GM12878 (cell line): ENCODE measurements around the gene VSTM2L. TPM values are rescaled to one million over a fixed set of nuclear protein-coding genes. Genes with fewer than 3 reads are reported as not detected.

Experiments used
- ATAC-seq: fragments of 200-7000 bp; cut with Tn5 transposase; 3 replicates; pipeline ENCODE4 v1.9.1; 2020; ENCODE audit warnings: mild to moderate bottlenecking, moderate library complexity
- BruUV-seq: library from RNA; stranded (reverse); fragments of 400-500 nt; replicated peaks from 2 replicates; lab custom pipeline; 2021; lab: Mats Ljungman, UMichigan
- CTCF ChIA-PET: fragments of 300-600 bp; sonication (Branson Sonifier 250); formaldehyde crosslinking; extraction: SDS; loops from one replicate; lab custom pipeline; 2021; ENCODE audit warnings: inconsistent platforms; lab: Yijun Ruan, JAX
- POLR2A ChIA-PET: fragments of 350-600 bp; formaldehyde crosslinking; extraction: SDS; loops from one replicate; lab custom pipeline; 2021; ENCODE audit warnings: inconsistent platforms; lab: Charles Lee
- RAD21 ChIA-PET: fragments of 300-600 bp; sonication (Branson Sonifier 250); formaldehyde crosslinking; loops from one replicate; lab custom pipeline; 2023; ENCODE audit warnings: antibody characterized with exemption; ENCODE audit not compliant: unreplicated experiment; lab: Charles Lee
- SMC1A ChIA-PET: fragments of 300-600 bp; sonication (Branson Sonifier 250); formaldehyde crosslinking; loops from one replicate; lab custom pipeline; 2023; ENCODE audit not compliant: unreplicated experiment, uncharacterized antibody; lab: Charles Lee
- DNase-seq: peaks from one replicate; pipeline ENCODE4 v3.0.0-alpha.2; 2011; ENCODE audit warnings: low read depth, low spot score
- FAIRE-seq: peaks from 3 replicates; lab custom pipeline; 2011; peaks lifted over from hg19 to GRCh38; lab: Jason Lieb, UNC
- H2AFZ ChIP-seq: 2 replicates; pipeline ENCODE4 v1.6.0; 2011; ENCODE audit warnings: low read depth, low read length, control low read depth; ENCODE audit not compliant: control insufficient read depth
- H3K27ac ChIP-seq: 2 replicates; pipeline ENCODE4 v1.5.1; 2011; ENCODE audit warnings: control low read depth; ENCODE audit not compliant: control insufficient read depth, insufficient read depth
- H3K27me3 ChIP-seq, 2 experiments: replicated peaks in 1 of 2; 2 replicates each; pipeline versions ENCODE4 v1.6.0 to v1.6.1; 2011; ENCODE audit warnings: low read length in 1 of 2; ENCODE audit not compliant: control insufficient read depth in 2 of 2, insufficient read depth in 2 of 2
- H3K36me3 ChIP-seq, 2 experiments: 2 replicates each; pipeline ENCODE4 v1.5.1; 2011; ENCODE audit warnings: low read length in 1 of 2; ENCODE audit not compliant: control insufficient read depth in 2 of 2, insufficient read depth in 2 of 2
- H3K4me1 ChIP-seq: 2 replicates; pipeline ENCODE4 v1.6.1; 2011; ENCODE audit warnings: mild to moderate bottlenecking, low read length, moderate library complexity, mixed read lengths; ENCODE audit not compliant: control insufficient read depth, insufficient read depth
- H3K4me2 ChIP-seq: 2 replicates; pipeline ENCODE4 v1.6.0; 2011; ENCODE audit warnings: control low read depth; ENCODE audit not compliant: control insufficient read depth, insufficient read depth
- H3K4me3 ChIP-seq: fragments of 200-600 bp; sonication (generic); 2 replicates; pipeline ENCODE4 v1.5.1; 2016
- H3K79me2 ChIP-seq: 2 replicates; pipeline ENCODE4 v1.6.0; 2011; ENCODE audit warnings: low read length; ENCODE audit not compliant: control insufficient read depth, insufficient read depth
- H3K9ac ChIP-seq: 2 replicates; pipeline ENCODE4 v1.8.0; 2011; ENCODE audit warnings: low read length, control low read depth, mixed read lengths; ENCODE audit not compliant: control insufficient read depth, insufficient read depth
- H3K9me3 ChIP-seq: replicated peaks from 3 replicates; pipeline ENCODE4 v1.5.1; 2011; ENCODE audit warnings: mild to moderate bottlenecking, low read length; ENCODE audit not compliant: control insufficient read depth, insufficient read depth
- H4K20me1 ChIP-seq: 2 replicates; pipeline ENCODE4 v1.6.0; 2011; ENCODE audit not compliant: control insufficient read depth, insufficient read depth
- BHLHE40 ChIP-seq, 2 experiments: fragments of 450-650 bp in 1 of 2; IDR thresholded peaks; 2 replicates each; pipeline ENCODE4 v1.6.1; 2011 to 2017; ENCODE audit warnings: low read depth in 2 of 2, borderline replicate concordance in 1 of 2, improper control_type of control experiment in 1 of 2, low read length in 1 of 2, mild to moderate bottlenecking in 1 of 2
- BRCA1 ChIP-seq: IDR thresholded peaks from 2 replicates; pipeline ENCODE4 v1.6.1; 2011; ENCODE audit warnings: low read depth, low read length, improper control_type of control experiment
- E4F1 ChIP-seq: fragments of 450-650 bp; IDR thresholded peaks from 2 replicates; pipeline ENCODE4 v1.6.1; 2018; ENCODE audit warnings: borderline replicate concordance, mild to moderate bottlenecking; ENCODE audit not compliant: partially characterized antibody
- EP300 ChIP-seq, 2 experiments: fragments of 150-350 bp in 1 of 2; IDR thresholded peaks; 2 replicates each; pipeline ENCODE4 v1.6.1; 2011 to 2012; ENCODE audit warnings: low read depth in 2 of 2, low read length in 2 of 2, borderline replicate concordance in 1 of 2, improper control_type of control experiment in 1 of 2, inconsistent platforms in 1 of 2; ENCODE audit not compliant: control insufficient read depth in 1 of 2
- PRDM15 ChIP-seq: fragments of 450-650 bp; formaldehyde crosslinking; IDR thresholded peaks from 2 replicates; pipeline ENCODE4 v1.4.0; 2020; ENCODE audit warnings: mild to moderate bottlenecking, moderate library complexity
- SUPT20H ChIP-seq: IDR thresholded peaks from 2 replicates; pipeline ENCODE4 v1.6.1; 2011; ENCODE audit warnings: low read depth, mild to moderate bottlenecking, low read length, moderate library complexity, borderline replicate concordance; ENCODE audit not compliant: control insufficient read depth
- SUZ12 ChIP-seq: fragments of 200-600 bp; sonication (generic); IDR thresholded peaks from one replicate; pipeline ENCODE4 v1.6.1; 2018; ENCODE audit warnings: antibody characterized with exemption, mild to moderate bottlenecking; ENCODE audit not compliant: unreplicated experiment
- WGBS: methylation state at CpG from one replicate; pipeline ENCODE4 v1.1.6; 2016; ENCODE audit warnings: low lambda C conversion rate; ENCODE audit not compliant: insufficient replicate concordance, insufficient coverage; ENCODE audit errors: missing lambda C conversion rate; 5-methylcytosine and 5-hydroxymethylcytosine counted together
- in situ Hi-C: fragments of 300-500 bp; cut with MboI; formaldehyde crosslinking; loops from 9 replicates; pipeline ENCODE4 v1.14.3; 2018; ENCODE audit warnings: mixed read lengths
- intact Hi-C: fragments of 100-400 bp; cut with micrococcal nuclease; formaldehyde crosslinking; loops from one replicate; pipeline ENCODE4 v1.14.2; 2022; ENCODE audit not compliant: unreplicated experiment
- polyA plus RNA-seq, 11 experiments: library from polyadenylated mRNA; depleted of rRNA in 4 of 11; unstranded in 6 of 11; stranded (reverse) in 5 of 11; fragments of >200 nt; fragmentation: Nextera tagmentation in 4 of 11; fragmentation: Illumina TruSeq in 1 of 11; extraction: Ambion mirVana in 4 of 11; extraction: Trizol in 1 of 11; gene quantifications; 1 replicate in 1 of 11; 2 replicates in 10 of 11; pipeline versions ENCODE4 v1.2.1 to v1.2.3, GENCODE V29; 2011 to 2016; ENCODE audit warnings: inconsistent platforms in 2 of 11, missing spikeins in 2 of 11, low read depth in 1 of 11
- total RNA-seq, 4 experiments: library from RNA; depleted of rRNA in 3 of 4; stranded (reverse); fragments of >200 nt in 3 of 4; fragmentation: Illumina TruSeq in 1 of 4; extraction: Trizol in 1 of 4; gene quantifications; 2 replicates each; pipeline versions ENCODE4 v1.2.1 to v1.2.3, GENCODE V29; 2013 to 2021
- TF ChIP-seq, protein P1 (sequence below): IDR thresholded peaks from 2 replicates; pipeline ENCODE4 v1.6.1; 2012; ENCODE audit warnings: low read depth, low read length, improper control_type of control experiment
- TF ChIP-seq, protein P2 (sequence below): IDR thresholded peaks from 2 replicates; pipeline ENCODE4 v1.6.1; 2012; ENCODE audit warnings: low read depth, low read length, improper control_type of control experiment

VSTM2L gene
- total and polyA plus RNA-seq, 10 of the 15 experiments (the other 5 are each of a cell fraction or from before 2014, with no cell fraction given), result 0.05 to 1.5 (median 0.63) TPM; not detected in 2

DNA sequence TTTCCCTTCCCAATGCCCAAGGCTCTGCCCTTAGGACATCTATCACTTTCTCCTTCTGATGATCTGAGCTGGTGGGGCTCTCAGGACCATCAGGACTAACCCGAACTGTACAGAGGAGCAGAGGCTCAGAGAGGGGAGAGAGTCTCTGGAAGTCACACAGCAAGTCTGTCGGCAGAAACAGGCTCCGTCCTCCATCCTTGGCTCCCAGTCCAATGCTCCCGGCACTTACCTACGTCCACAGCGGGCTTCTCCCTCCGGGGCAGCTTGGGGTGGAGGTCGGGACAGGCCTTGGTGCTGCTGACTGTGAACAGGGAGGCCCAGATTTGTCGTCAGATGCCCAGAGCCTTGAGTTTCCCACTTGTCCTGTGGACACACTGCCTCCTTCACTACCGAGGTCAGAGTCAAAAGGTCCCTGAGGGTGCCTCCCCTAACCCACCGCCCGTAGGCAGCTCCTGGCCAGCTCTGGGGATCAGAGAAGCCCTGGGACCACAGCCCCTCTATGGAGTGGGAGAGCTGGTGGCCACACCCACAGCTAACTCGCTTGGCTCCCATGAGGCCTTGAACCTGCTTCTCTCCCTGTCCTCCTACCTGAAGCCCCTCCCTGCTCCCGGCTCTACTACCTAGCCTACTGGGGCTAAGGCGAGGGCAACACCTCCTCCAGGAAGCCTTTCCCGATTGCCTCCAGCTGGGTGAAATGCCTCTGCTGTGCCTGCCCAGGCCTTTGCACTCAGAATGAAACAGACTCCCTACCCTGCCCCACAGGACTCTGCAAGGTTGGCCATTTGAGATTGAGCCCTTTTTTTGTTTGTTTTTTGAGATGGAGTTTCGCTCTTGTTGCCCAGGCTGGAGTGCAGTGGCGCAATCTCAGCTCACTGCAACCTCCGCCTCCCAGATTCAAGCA, 22.6 kb downstream of the VSTM2L start (continued):
- no peak for TF ChIP-seq PRDM15 (CRISPR knock-in tag)
- TF ChIP-seq, protein P1, sequence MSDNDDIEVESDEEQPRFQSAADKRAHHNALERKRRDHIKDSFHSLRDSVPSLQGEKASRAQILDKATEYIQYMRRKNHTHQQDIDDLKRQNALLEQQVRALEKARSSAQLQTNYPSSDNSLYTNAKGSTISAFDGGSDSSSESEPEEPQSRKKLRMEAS, result no peak
- TF ChIP-seq, protein P2, sequence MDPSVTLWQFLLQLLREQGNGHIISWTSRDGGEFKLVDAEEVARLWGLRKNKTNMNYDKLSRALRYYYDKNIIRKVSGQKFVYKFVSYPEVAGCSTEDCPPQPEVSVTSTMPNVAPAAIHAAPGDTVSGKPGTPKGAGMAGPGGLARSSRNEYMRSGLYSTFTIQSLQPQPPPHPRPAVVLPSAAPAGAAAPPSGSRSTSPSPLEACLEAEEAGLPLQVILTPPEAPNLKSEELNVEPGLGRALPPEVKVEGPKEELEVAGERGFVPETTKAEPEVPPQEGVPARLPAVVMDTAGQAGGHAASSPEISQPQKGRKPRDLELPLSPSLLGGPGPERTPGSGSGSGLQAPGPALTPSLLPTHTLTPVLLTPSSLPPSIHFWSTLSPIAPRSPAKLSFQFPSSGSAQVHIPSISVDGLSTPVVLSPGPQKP, result no peak

DNA sequence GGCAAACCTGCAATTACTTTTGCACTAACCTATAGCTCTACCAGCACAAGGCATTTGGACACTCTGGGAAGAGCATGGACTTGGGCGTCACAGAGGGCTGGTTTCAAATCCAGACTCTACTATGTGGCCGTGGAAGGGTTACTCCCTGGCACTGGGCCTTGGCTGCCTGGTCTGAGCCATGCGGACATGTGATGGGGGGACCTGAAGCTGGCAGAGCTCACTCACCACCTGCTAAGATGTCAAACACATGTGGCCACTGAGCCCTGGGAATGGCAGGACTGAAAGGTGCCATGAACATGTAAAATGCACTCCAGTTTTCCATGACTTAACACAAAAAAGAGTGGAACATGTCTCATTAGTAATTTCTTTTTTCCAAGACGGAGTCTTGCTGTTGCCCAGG, 23.7 kb downstream of the VSTM2L start:
- no TSS peak for BruUV-seq
- H3K27me3 ChIP-seq, result no peaks in the 10 kb centered on the region; a peak in 1 of 4 replicates
- intact Hi-C loops, result no loop called here
- peaks cover 7% of the 10 kb centered on the region for H3K4me1 ChIP-seq
- ChIA-PET SMC1A (no interaction called here), RAD21 (no interaction called here), POLR2A (interaction anchor here (0.6 kb wide), 1 partner anchor 9 kb away, joined by 3 read pairs; no protein-coding TSS in a partner anchor), CTCF (no interaction called here)
- H3K36me3 ChIP-seq, result no peaks in the 10 kb centered on the region
- H3K9me3 ChIP-seq, result no peaks in the 10 kb centered on the region
- H3K4me3 ChIP-seq, result no peak overlapping the region
- in situ Hi-C loops, result no loop called here
- H4K20me1 ChIP-seq, result no peaks in the 10 kb centered on the region
- no peak for ATAC-seq
- H2AFZ ChIP-seq, result no peak overlapping the region
- WGBS, result 77% methylated on average over 4 of the region's 4 CpGs
- no peak overlapping the region for H3K9ac ChIP-seq
- H3K4me2 ChIP-seq, result no peak overlapping the region
- no peak for DNase-seq
- H3K27ac ChIP-seq, result no peak overlapping the region
- H3K79me2 ChIP-seq, result no peaks in the 10 kb centered on the region
- no peak for FAIRE-seq
- no peak for TF ChIP-seq BRCA1
- TF ChIP-seq, protein P1, result no peak
- no peak for TF ChIP-seq SUZ12
- no peak for TF ChIP-seq BHLHE40 (IDR thresholded peaks at IDR 0.05; ENCODE audit: borderline replicate concordance in 1 of 2, low read depth in 2 of 2, low read length in 1 of 2)
- no peak for TF ChIP-seq SUPT20H
- no peak for TF ChIP-seq E4F1
- no peak for TF ChIP-seq EP300 (IDR thresholded peaks at IDR 0.05; ENCODE audit: borderline replicate concordance in 1 of 2, control insufficient read depth in 1 of 2, low read depth in 2 of 2, low read length in 2 of 2)
